GM19099 (cell line): ENCODE results near the gene TRIO.

Source experiments
- POLR2A ChIP-seq: IDR thresholded peaks from 3 replicates; pipeline ENCODE4 v1.6.1; 2011; ENCODE audit warnings: low read depth; ENCODE audit not compliant: insufficient read length; ENCODE audit errors: extremely low read depth

TRIO gene

DNA sequence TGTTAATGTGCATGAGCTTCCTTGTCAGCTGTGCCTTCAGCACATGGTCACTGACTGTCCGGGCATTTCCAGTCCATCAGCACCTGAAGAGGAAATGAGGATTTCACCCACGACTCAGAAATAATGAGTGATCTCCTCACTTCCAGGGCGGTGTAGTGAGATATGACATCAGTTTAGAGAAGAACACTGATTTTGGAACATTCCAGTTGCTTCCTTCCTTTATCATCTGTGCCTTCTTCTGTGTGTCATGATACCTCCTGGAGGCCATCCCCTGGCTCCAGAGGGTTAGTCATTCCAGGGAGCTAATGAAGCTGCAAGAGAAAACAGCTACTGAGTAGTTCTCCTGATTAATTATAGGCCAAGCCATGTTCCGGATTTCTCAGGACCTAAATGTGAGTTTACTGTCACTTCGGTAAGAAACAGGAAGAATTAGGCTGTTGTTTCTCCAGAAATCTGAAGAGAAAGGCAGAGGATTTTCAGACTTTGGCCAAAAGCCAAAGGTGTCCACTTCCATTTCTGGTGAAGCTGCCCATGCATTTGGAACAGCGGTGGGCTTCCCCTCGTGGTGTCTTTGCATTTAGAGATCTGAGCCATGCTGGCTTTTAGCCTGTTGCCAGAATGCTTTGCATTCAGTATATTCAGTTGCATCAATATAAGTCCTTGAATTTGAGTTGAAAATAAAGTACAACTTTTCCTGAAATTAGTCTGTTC lies 277.1 kb downstream of the TRIO start:
- TF ChIP-seq POLR2A: no peak

DNA sequence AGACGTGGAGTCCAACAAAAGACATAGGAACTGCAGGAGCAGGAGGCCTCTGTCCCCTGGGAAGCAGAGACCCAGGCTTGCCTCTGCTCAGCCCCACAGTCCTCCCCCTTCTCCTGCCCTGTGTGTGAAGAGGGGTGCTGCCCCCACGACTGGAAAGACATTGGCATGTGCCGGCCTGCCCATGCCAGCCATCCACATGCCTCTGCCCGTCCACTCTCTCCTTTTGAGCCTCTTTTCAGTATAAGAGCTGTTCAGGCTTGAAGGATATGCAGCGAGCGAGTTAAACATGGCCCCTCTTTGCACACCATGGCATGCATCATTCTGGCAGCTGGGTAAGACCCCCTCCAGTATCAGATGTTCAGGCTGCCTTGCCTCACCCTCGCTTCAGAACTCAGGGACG lies 278.7 kb downstream of the TRIO start:
- no peak for TF ChIP-seq POLR2A

- TF ChIP-seq POLR2A: no peak
These were observed 281.0 kb downstream of the TRIO start for GRCh38 chr5:14424011-14424685.

DNA sequence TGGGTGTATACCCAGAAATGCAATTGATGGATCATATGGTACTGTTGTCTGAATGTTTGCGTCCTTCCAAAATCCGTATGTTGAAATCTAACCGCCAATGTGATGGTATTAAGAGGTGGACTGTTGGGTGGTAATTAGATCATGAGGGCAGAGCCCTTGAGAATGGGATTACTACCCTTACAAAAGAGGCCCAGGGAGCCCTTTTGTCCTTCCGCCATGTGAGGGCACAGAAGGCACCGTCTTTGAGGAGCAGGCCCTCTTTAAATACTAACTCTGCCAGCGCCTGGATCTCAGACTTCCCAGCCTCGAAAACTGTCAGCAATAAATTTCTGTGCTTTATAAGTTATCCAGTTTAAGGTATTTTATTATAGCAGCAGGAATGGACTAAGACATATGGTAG lies 282.4 kb downstream of the TRIO start:
- no peak for TF ChIP-seq POLR2A

DNA sequence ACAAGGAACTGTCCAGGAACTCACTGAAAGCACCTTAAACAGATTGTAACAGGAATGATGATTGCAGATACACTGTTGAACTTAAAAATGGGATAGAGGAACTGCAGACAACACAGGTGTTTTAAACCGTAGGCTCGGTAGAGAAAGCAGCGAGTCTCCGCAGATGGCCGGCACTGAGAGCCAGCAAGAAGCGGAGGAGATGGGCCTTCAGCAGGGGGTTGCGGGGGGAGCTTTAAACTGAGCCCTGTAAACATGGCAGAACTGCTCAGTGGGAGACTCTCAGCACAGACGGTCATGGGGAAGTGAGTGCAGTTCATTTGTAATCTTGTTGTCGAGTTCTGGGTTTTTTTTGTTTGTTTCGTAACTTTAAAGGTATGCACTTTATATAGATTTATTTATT lies 283.4 kb downstream of the TRIO start:
- no peak for TF ChIP-seq POLR2A

GRCh38 chr5:14428302-14429081 lies 285.4 kb downstream of the TRIO start:
- no peak for TF ChIP-seq POLR2A

DNA sequence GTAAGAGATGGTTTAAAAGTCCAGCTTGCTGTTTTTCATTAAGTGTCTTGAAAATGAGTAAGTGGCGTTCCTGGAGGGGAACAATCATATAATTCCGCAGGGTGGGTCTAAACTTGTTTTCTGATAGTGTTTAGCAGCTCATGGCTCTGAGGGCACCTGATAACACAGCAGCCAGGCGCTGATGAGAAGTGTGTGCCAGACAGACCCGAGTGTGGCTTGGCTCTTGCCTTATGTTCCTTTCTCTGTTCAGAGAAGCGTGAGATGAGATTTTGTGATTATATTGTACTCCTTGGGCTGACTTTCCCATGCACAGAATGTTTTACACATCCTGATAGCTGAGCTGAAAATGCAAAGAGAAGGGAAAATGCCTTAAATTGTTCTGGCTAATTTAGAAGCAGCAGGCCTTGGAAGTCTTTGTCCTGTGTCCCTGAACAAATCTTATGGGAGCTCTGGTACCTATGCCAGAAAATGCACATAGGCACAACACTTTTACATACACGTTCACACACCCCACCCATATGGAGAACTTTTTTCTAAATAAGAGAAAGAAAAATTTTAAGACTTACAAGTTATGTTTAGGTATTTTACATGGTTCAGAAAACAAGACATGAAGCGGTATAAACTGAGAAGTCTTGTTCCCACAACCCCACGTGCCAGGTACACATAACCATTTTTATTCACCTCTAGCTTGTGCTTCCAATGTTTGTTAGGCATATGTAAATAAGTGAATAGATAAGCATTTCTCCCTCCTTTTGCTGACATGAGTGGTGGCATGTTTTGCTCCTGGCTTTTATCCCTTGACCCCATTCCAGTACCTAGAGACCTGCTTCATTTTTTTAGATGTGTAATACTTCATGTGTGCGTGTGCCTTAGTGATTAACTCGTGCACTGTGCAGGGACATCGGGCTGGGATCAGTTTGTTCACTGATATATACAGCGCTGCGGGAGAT lies 286.2 kb downstream of the TRIO start:
- no peak for TF ChIP-seq POLR2A

DNA sequence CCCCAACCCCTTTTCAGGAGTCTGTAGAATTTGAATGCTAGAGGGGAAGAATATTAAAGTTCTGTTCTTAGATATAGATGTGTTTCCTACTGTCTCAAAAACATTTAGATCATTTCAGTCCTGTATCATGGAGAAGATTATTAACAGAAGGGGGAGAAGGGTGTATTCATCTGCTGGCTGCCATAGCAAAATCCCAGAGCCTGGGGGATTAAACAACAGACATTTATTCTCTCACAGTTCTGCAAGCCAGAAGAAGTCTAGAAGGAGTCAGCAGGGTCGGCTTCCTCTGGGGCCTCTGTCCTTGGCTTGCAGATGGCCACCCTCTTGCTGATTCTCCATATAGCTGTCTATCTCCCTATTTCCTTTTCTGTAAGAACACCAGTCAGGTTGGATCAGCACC lies 288.4 kb downstream of the TRIO start:
- no peak for TF ChIP-seq POLR2A

- TF ChIP-seq POLR2A: no peak
These were observed 289.9 kb downstream of the TRIO start for GRCh38 chr5:14432931-14433589.

DNA sequence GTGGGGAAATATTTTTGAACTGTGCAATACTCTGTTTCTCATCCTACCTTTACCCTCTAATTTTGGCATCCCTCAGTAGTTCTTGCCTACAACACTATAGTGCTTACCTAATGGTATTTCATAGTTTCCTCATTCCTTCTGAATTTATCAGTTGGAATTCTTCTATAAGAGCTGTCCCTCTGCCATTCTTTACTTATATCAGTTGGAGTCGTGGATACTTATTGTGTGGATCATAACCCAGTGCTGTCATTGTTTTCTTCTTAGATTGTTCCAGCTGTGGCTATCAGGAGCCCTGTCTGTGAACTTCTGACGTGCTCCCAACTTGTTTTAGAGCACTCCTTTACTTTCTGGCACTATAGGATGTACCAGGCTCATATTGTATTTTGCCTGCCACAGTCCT lies 292.3 kb downstream of the TRIO start:
- no peak for TF ChIP-seq POLR2A

- TF ChIP-seq POLR2A: no peak
These were observed 293.8 kb downstream of the TRIO start for GRCh38 chr5:14436801-14437542.

DNA sequence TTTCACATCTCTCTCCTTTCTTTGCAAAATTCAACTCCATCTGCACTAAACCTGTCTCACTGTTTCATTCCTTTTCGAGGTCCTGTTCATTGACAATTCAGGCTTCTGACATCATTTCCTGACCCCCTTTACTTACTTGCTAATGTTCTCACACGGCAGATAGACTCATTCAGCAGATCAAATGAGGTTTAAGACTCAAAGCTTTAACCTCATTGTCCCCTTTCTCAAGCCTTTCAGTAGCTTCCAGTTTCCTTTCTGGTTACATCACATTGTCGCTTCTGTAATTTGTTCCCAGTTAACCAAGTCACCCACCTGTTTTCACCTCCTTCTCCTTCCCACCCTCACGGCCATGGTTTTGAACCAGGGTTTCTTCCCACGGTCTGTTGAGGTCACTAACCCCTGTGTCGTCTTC lies 295.1 kb downstream of the TRIO start:
- no peak for TF ChIP-seq POLR2A

DNA sequence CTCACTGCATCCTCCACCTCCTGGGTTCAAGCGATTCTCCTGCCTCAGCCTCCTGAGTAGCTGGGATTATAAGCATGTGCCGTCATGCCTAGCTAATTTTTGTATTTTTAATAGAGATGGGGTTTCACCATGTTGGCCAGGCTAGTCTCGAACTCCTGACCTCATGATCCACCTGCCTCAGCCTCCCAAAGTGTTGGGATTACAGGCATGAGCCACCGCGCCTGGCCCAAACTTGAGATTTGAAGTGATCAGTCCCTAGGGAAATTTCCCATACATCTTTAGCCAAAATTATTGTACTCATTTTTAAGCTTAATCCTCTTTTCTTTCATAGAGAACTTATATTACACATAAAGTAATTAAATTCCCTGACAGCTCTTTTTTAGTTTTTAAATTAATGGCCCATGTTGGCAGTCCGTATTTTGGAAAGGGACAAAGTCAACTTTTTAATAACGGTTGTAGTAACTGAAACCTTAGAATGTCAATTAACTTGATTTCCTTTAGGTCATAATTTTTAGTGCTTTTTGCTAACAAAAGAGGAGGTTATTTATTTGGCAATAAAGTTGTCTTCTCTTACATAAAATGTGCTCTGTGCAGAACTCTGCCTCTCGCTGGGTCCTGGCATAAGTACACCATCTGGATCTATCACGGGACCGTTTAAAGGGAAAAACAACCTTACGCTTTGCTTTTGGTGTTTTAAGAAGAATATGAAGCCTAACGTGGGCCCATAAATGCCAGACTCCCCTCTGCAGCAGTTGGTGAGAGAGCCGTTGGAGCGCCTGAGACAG lies 296.1 kb downstream of the TRIO start:
- TF ChIP-seq POLR2A: no peak
